ENCODE results near the gene CAPRIN1. TPM values are rescaled to one million over a fixed set of nuclear protein-coding genes. Genes with fewer than 3 reads are reported as not detected.

CAPRIN1 gene
- total and polyA plus RNA-seq, 2 of the 8 experiments (the other 6 are each of a cell fraction or from before 2014, with no cell fraction given) = 221 to 317 TPM

GRCh38 chr11:34036456-34036855, 15.1 kb upstream of the CAPRIN1 start:
- no peak for FAIRE-seq

More at GRCh38 chr11:34036456-34036855, 15.1 kb upstream of the CAPRIN1 start:
- Histone ChIP-seq H2BK20ac (ENCODE audit: low read length) (no peak overlapping the region), H3K23ac (ENCODE audit: insufficient read length) (no peak overlapping the region), H3K4me2 (ENCODE audit: insufficient read depth in 1 of 2, low read depth in 2 of 2, low read length in 2 of 2) (no peak overlapping the region), H2AFZ (ENCODE audit: low read length) (no peak overlapping the region), H2BK15ac (ENCODE audit: low read length) (no peak overlapping the region), H3K4ac (replicated peaks; ENCODE audit: insufficient read length, low read depth, low read length) (no peak overlapping the region), H2AK5ac (ENCODE audit: low read depth, low read length) (no peak overlapping the region), H2BK5ac (ENCODE audit: low read depth, low read length) (no peak overlapping the region), H4K91ac (replicated peaks; ENCODE audit: insufficient read length, low read length) (no peak overlapping the region), H3K18ac (ENCODE audit: extremely low read depth, low read length) (no peak overlapping the region), H3K14ac (ENCODE audit: insufficient read length) (no peak overlapping the region), H3K4me1 (replicated peaks in 1 of 4; ENCODE audit: control insufficient read depth in 3 of 4, insufficient read depth in 4 of 4, low read length in 3 of 4) (no peaks in the 10 kb centered on the region), H3K79me1 (ENCODE audit: low read depth, low read length) (no peaks in the 10 kb centered on the region), H4K8ac (ENCODE audit: extremely low read depth, insufficient read depth, low read length) (no peak overlapping the region), H3K27ac (ENCODE audit: low read depth, low read length) (no peak overlapping the region), H4K5ac (ENCODE audit: insufficient read length, low read depth, low read length) (no peak overlapping the region), H3K9me3 (ENCODE audit: insufficient read depth in 2 of 2, low read depth in 1 of 2, low read length in 1 of 2) (no peaks in the 10 kb centered on the region), H2BK120ac (replicated peaks; ENCODE audit: low read depth, low read length) (no peak overlapping the region), H4K20me1 (replicated peaks in 1 of 2; ENCODE audit: control insufficient read depth in 1 of 2, insufficient read depth in 2 of 2, low read length in 2 of 2) (no peaks in the 10 kb centered on the region), H3K4me3 (ENCODE audit: extremely low read depth in 1 of 4, insufficient read depth in 2 of 4, low read depth in 3 of 4, low read length in 4 of 4) (no peak overlapping the region), H3K56ac (replicated peaks; ENCODE audit: insufficient read length, low read depth, low read length) (no peak overlapping the region), H3K9ac (replicated peaks in 1 of 4; ENCODE audit: extremely low read depth in 1 of 4, low read depth in 3 of 4, low read length in 3 of 4) (no peak overlapping the region), H3K79me2 (ENCODE audit: control insufficient read depth in 1 of 2, insufficient read depth in 2 of 2, low read length in 2 of 2) (no peaks in the 10 kb centered on the region), H3K23me2 (ENCODE audit: low read depth, low read length) (no peaks in the 10 kb centered on the region), H2BK12ac (ENCODE audit: low read depth, low read length) (no peak overlapping the region), H3K36me3 (ENCODE audit: control insufficient read depth in 2 of 4, insufficient read depth in 4 of 4, low read length in 3 of 4) (no peaks in the 10 kb centered on the region), H3K27me3 (replicated peaks in 1 of 4; ENCODE audit: control insufficient read depth in 3 of 4, extremely low read depth in 1 of 4, insufficient read depth in 3 of 4, low read length in 3 of 4) (no peaks in the 10 kb centered on the region)
- 82% methylated on average over 1 of the region's 1 CpG; no CpG with 5 or more reads in 1 of the 2 experiments for WGBS, 2 experiments (ENCODE audit: extremely low coverage in 1 of 2, insufficient coverage in 1 of 2, insufficient read length in 1 of 2, insufficient replicate concordance in 2 of 2, low coverage in 1 of 2, low lambda C conversion rate in 2 of 2, missing lambda C conversion rate in 1 of 2)
- ChIA-PET CTCF (ENCODE audit: partially characterized antibody) (interaction anchor here (0.7 kb wide), 1 partner anchor 28 kb away, joined by 3 read pairs; no protein-coding TSS in a partner anchor), POLR2A (ENCODE audit: partially characterized antibody) (interaction anchor here (1.1 kb wide), 1 partner anchor 12 kb away, joined by 3 read pairs; no protein-coding TSS in a partner anchor)
- DNase-seq (ENCODE audit: low read depth in 1 of 2, low spot score in 2 of 2) = no peak
- TF ChIP-seq CBX8 (IDR thresholded peaks at IDR 0.05; ENCODE audit: borderline replicate concordance, low read depth, low read length) (no peak), TAF1 (IDR thresholded peaks at IDR 0.05; ENCODE audit: low read depth, low read length) (no peak), FOSL1 (IDR thresholded peaks at IDR 0.05; ENCODE audit: insufficient read depth, low read depth, low read length) (no peak), SP2 (IDR thresholded peaks at IDR 0.05; ENCODE audit: low read length) (no peak), SIN3A (conservative IDR thresholded peaks at IDR 0.05 in 1 of 2, IDR thresholded peaks at IDR 0.05 in 1 of 2; ENCODE audit: low read depth in 1 of 2, low read length in 2 of 2) (no peak), RNF2 (IDR thresholded peaks at IDR 0.05; ENCODE audit: borderline replicate concordance, low read depth, low read length, missing control alignments, poor library complexity, severe bottlenecking) (no peak), TBP (IDR thresholded peaks at IDR 0.05; ENCODE audit: low read depth, low read length) (no peak), KDM5A (IDR thresholded peaks at IDR 0.05; ENCODE audit: low read length) (no peak), CHD1 (IDR thresholded peaks at IDR 0.05; ENCODE audit: low read depth, low read length) (no peak)
